ENCODE data around the gene POLR1B. TPM values are rescaled to one million over a fixed set of nuclear protein-coding genes. Genes with fewer than 3 reads are reported as not detected.
A peak's percentile ranks its signal among the peaks of the same experiment; 100 is the strongest.

Gene POLR1B
- total and polyA plus RNA-seq, 2 of the 13 experiments (the other 11 are each of a cell fraction or from before 2014, with no cell fraction given), result 18.3 to 46.0 TPM

DNA sequence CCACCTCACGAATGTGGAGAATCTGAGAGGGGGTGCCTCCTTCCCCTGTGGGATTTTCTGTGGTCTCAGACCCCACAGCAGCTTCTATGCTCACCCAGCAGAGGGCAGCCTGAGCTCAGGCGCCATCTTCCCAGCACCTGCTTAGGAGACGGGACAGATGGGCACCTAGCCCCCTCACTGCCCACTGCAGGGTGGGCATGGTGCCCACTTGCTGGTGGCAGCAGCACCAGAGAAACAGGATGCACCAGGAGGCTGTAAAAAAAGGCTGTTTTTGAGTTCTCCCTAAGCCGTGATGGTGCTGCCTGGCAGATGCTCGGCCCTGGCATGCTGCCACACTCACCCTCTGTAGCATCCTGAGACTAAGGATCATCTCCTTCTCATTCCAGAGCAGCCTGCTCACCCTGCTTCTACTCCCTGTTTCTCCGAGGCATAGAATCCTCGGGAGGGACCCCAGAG lies 84.4 kb downstream of the POLR1B start:
- no peak overlapping the region for H2AFZ ChIP-seq (ENCODE audit: low read length)
- no peaks in the 10 kb centered on the region for H3K9me3 ChIP-seq (ENCODE audit: low read length)
- H3K79me2 ChIP-seq (ENCODE audit: insufficient read depth, low read length), result no peaks in the 10 kb centered on the region
- no peak overlapping the region for H3K9ac ChIP-seq (ENCODE audit: insufficient read depth, low read depth, low read length)
- in situ Hi-C loops (cut with HindIII; ENCODE audit: extremely low pct_ligation_motif_present, low pct_unique_long_range_greater_than_20kb) (loop anchor here (5.0 kb wide), 2 partner anchors 61 to 96 kb away; partner anchors contain the start of gene NT5DC4), intact Hi-C loops (cut with micrococcal nuclease; ENCODE audit: unreplicated experiment) (loop anchor here (1.0 to 2.0 kb wide), 3 partner anchors 18 to 100 kb away; partner anchors contain the start of gene SLC20A1)
- FAIRE-seq (no peak), DNase-seq (ENCODE audit: low spot score) (peak; percentile 41), ATAC-seq (peak; percentile 93)
- POLR2A ChIA-PET, result interaction anchor here (1.3 to 2.5 kb wide), 4 partner anchors 14 to 99 kb away, joined by 3 to 29 read pairs (median 8); partner anchors contain the start of gene SLC20A1
- H3K36me3 ChIP-seq (replicated peaks in 1 of 2; ENCODE audit: control insufficient read depth in 1 of 2, insufficient read depth in 2 of 2, low read length in 2 of 2), result no peaks in the 10 kb centered on the region
- H3K4me1 ChIP-seq (ENCODE audit: insufficient read depth, low read length), result peaks cover 34% of the 10 kb centered on the region
- WGBS (ENCODE audit: low lambda C conversion rate), result 9% methylated on average over 6 of the region's 7 CpGs
- no TSS peak for BruUV-seq (replicated peaks)
- no peak overlapping the region for H3K27ac ChIP-seq (ENCODE audit: extremely low read length, insufficient read depth, low read length)
- peaks cover 0 to 28% of the 10 kb centered on the region in 2 experiments; a peak in 3 of 5 replicates for H3K27me3 ChIP-seq (ENCODE audit: control insufficient read depth in 1 of 2, insufficient read depth in 2 of 2, low read length in 2 of 2)
- H3K4me3 ChIP-seq (replicated peaks in 1 of 3; ENCODE audit: insufficient read depth in 1 of 3, low read depth in 2 of 3, low read length in 3 of 3), result no peak overlapping the region; a peak in 1 of 6 replicates
- CTCF ChIA-PET (ENCODE audit: low intra/inter-chr PET ratio, low total read pairs), result interaction anchor here (0.8 to 7.3 kb wide), 5 partner anchors 22 to 100 kb away, joined by 3 to 113 read pairs (median 8); no protein-coding TSS in a partner anchor
- H4K20me1 ChIP-seq (ENCODE audit: insufficient read depth, low read length), result no peaks in the 10 kb centered on the region
- H3K4me2 ChIP-seq (ENCODE audit: low read depth, low read length), result peak overlapping the region; percentile 34; the same call in 1 of the 2 replicates
- TF ChIP-seq, protein P1, sequence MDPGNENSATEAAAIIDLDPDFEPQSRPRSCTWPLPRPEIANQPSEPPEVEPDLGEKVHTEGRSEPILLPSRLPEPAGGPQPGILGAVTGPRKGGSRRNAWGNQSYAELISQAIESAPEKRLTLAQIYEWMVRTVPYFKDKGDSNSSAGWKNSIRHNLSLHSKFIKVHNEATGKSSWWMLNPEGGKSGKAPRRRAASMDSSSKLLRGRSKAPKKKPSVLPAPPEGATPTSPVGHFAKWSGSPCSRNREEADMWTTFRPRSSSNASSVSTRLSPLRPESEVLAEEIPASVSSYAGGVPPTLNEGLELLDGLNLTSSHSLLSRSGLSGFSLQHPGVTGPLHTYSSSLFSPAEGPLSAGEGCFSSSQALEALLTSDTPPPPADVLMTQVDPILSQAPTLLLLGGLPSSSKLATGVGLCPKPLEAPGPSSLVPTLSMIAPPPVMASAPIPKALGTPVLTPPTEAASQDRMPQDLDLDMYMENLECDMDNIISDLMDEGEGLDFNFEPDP (CRISPR knock-in tag; conservative IDR thresholded peaks at IDR 0.05), result no peak
- TF ChIP-seq, protein P2, sequence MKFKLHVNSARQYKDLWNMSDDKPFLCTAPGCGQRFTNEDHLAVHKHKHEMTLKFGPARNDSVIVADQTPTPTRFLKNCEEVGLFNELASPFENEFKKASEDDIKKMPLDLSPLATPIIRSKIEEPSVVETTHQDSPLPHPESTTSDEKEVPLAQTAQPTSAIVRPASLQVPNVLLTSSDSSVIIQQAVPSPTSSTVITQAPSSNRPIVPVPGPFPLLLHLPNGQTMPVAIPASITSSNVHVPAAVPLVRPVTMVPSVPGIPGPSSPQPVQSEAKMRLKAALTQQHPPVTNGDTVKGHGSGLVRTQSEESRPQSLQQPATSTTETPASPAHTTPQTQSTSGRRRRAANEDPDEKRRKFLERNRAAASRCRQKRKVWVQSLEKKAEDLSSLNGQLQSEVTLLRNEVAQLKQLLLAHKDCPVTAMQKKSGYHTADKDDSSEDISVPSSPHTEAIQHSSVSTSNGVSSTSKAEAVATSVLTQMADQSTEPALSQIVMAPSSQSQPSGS (CRISPR knock-in tag; IDR thresholded peaks at IDR 0.05), result peak; percentile 47; the same call in 1 of the 2 replicates
- TF ChIP-seq, protein P3, sequence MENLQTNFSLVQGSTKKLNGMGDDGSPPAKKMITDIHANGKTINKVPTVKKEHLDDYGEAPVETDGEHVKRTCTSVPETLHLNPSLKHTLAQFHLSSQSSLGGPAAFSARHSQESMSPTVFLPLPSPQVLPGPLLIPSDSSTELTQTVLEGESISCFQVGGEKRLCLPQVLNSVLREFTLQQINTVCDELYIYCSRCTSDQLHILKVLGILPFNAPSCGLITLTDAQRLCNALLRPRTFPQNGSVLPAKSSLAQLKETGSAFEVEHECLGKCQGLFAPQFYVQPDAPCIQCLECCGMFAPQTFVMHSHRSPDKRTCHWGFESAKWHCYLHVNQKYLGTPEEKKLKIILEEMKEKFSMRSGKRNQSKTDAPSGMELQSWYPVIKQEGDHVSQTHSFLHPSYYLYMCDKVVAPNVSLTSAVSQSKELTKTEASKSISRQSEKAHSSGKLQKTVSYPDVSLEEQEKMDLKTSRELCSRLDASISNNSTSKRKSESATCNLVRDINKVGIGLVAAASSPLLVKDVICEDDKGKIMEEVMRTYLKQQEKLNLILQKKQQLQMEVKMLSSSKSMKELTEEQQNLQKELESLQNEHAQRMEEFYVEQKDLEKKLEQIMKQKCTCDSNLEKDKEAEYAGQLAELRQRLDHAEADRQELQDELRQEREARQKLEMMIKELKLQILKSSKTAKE (CRISPR knock-in tag; IDR thresholded peaks at IDR 0.05; ENCODE audit: borderline replicate concordance), result no peak
- peak; percentile 38; the same call in 1 of the 2 replicates for TF ChIP-seq RXRB (CRISPR knock-in tag; IDR thresholded peaks at IDR 0.05; ENCODE audit: borderline replicate concordance)
- TF ChIP-seq KAT7 (CRISPR knock-in tag; IDR thresholded peaks at IDR 0.05; ENCODE audit: borderline replicate concordance), result 0 out of 2 replicates have a peak, but pooled peaks have one; percentile 32
- TF ChIP-seq, protein P4, sequence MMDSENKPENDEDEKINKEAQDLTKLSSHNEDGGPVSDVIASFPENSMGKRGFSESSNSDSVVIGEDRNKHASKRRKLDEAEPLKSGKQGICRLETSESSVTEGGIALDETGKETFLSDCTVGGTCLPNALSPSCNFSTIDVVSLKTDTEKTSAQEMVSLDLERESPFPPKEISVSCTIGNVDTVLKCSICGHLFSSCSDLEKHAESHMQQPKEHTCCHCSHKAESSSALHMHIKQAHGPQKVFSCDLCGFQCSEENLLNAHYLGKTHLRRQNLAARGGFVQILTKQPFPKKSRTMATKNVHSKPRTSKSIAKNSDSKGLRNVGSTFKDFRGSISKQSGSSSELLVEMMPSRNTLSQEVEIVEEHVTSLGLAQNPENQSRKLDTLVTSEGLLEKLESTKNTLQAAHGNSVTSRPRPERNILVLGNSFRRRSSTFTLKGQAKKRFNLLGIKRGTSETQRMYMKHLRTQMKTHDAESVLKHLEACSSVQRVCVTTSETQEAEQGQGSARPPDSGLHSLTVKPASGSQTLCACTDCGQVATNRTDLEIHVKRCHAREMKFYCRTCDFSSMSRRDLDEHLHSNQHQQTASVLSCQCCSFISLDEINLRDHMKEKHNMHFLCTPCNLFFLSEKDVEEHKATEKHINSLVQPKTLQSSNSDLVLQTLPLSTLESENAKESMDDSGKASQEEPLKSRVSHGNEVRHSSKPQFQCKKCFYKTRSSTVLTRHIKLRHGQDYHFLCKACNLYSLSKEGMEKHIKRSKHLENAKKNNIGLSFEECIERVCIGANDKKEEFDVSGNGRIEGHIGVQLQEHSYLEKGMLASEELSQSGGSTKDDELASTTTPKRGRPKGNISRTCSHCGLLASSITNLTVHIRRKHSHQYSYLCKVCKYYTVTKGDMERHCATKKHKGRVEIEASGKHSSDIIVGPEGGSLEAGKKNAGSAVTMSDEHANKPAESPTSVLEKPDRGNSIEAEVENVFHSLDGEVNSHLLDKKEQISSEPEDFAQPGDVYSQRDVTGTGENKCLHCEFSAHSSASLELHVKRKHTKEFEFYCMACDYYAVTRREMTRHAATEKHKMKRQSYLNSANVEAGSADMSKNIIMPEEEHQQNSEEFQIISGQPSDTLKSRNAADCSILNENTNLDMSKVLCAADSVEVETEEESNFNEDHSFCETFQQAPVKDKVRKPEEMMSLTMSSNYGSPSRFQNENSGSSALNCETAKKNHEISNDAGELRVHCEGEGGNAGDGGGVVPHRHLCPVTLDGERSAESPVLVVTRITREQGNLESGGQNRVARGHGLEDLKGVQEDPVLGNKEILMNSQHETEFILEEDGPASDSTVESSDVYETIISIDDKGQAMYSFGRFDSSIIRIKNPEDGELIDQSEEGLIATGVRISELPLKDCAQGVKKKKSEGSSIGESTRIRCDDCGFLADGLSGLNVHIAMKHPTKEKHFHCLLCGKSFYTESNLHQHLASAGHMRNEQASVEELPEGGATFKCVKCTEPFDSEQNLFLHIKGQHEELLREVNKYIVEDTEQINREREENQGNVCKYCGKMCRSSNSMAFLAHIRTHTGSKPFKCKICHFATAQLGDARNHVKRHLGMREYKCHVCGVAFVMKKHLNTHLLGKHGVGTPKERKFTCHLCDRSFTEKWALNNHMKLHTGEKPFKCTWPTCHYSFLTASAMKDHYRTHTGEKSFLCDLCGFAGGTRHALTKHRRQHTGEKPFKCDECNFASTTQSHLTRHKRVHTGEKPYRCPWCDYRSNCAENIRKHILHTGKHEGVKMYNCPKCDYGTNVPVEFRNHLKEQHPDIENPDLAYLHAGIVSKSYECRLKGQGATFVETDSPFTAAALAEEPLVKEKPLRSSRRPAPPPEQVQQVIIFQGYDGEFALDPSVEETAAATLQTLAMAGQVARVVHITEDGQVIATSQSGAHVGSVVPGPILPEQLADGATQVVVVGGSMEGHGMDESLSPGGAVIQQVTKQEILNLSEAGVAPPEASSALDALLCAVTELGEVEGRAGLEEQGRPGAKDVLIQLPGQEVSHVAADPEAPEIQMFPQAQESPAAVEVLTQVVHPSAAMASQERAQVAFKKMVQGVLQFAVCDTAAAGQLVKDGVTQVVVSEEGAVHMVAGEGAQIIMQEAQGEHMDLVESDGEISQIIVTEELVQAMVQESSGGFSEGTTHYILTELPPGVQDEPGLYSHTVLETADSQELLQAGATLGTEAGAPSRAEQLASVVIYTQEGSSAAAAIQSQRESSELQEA (CRISPR knock-in tag; IDR thresholded peaks at IDR 0.05; ENCODE audit: not compliant biosample characterization), result no peak
- no peak for TF ChIP-seq ZNF160 (CRISPR knock-in tag; IDR thresholded peaks at IDR 0.05)
- TF ChIP-seq SRF (IDR thresholded peaks at IDR 0.05; ENCODE audit: low read depth, low read length), result no peak

All from HepG2 (cell line).